OCI-LY1 (cell line): ENCODE measurements around the gene CHCHD6.

Source experiments
- EZH2 ChIP-seq: fragments of 200-600 bp; sonication (generic), shearing (Covaris generic); IDR thresholded peaks from 2 replicates; pipeline ENCODE4 v1.8.0; 2017; ENCODE audit warnings: borderline replicate concordance, mixed run types, mild to moderate bottlenecking, antibody characterized with exemption, low read length, moderate library complexity, mixed read lengths
- TF ChIP-seq, protein P1 (sequence below): fragments of 200-600 bp; sonication (generic), shearing (Covaris generic); IDR thresholded peaks from 2 replicates; pipeline ENCODE4 v1.5.1; 2017; ENCODE audit warnings: mild to moderate bottlenecking, antibody characterized with exemption, low read length, moderate library complexity, mixed read lengths

DNA sequence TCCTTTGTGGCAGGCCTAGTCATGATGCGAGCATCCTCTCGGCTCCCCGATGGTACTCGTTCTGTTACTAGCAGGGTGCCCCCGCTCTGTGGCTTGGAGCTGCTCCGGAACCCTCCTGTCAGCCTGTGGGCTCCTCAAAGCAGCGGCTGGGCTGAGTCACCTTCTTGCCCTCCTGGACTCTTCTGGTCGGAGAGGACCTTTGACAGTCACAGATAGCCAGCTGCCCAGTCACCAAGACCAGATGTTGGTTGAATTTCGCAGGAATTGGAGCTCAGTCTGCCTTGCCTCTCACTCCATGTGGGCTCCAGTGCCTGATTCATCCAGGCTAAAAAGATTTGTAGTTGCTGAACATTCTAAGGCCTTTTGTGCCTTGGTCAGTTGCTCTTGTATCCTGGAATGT, 94.5 kb downstream of the CHCHD6 start:
- TF ChIP-seq, protein P1, sequence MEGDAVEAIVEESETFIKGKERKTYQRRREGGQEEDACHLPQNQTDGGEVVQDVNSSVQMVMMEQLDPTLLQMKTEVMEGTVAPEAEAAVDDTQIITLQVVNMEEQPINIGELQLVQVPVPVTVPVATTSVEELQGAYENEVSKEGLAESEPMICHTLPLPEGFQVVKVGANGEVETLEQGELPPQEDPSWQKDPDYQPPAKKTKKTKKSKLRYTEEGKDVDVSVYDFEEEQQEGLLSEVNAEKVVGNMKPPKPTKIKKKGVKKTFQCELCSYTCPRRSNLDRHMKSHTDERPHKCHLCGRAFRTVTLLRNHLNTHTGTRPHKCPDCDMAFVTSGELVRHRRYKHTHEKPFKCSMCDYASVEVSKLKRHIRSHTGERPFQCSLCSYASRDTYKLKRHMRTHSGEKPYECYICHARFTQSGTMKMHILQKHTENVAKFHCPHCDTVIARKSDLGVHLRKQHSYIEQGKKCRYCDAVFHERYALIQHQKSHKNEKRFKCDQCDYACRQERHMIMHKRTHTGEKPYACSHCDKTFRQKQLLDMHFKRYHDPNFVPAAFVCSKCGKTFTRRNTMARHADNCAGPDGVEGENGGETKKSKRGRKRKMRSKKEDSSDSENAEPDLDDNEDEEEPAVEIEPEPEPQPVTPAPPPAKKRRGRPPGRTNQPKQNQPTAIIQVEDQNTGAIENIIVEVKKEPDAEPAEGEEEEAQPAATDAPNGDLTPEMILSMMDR, result no peak
- TF ChIP-seq EZH2, result no peak
